Stimulated activated CD4-positive, alpha-beta T cell treated with anti-CD3 and anti-CD28 coated beads, Interleukin-4, amount 100 ng/mL, for 1 hour (primary cell): ENCODE measurements around the gene FBLN7.

Source experiments
- DNase-seq: peaks from one replicate; pipeline ENCODE4 v3.0.0-alpha.2; 2020

The FBLN7 gene

DNA sequence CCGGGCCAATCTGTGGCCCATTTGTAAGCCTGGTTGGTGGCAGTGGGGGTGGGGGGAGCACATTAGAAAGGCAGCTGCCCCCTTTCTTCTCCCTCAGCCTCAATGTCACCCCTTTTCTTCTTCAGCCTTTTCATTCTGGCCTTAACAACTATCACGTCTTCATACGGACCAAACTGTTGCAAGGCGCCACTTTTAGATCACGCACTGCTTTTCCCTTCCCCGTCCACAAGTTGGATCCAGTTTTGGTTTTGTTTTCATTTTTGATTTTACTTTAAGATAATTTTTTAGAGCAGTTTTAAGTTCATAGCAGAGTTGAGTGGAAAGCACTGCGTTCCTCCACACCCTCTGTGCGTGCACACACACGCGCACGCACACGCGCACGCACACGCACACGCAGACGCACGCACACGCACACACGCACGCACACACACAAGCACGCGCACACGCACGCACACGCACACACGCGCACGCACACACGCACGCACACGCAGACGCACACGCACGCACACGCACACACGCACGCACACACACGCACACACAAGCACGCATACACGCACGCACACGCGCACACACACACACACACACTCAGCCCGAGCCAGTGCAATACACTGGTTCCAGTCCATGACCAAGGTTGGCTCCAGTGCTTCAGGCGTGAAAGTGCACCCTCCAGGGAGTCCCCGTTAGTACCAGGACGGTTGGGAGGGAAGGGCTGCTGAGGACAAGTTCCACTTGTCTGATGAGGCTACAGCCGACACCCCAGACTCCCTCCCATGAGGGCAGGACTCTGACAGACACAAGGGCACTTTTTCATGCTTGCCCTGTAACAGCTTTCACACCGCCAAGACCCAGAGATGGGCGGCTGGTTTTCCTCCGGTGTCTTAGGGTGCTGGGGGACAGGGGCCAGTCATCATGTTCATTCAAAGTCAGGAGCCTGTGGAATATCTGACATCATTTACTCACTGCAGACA lies 22.4 kb downstream of the FBLN7 start:
- no peak for DNase-seq

DNA sequence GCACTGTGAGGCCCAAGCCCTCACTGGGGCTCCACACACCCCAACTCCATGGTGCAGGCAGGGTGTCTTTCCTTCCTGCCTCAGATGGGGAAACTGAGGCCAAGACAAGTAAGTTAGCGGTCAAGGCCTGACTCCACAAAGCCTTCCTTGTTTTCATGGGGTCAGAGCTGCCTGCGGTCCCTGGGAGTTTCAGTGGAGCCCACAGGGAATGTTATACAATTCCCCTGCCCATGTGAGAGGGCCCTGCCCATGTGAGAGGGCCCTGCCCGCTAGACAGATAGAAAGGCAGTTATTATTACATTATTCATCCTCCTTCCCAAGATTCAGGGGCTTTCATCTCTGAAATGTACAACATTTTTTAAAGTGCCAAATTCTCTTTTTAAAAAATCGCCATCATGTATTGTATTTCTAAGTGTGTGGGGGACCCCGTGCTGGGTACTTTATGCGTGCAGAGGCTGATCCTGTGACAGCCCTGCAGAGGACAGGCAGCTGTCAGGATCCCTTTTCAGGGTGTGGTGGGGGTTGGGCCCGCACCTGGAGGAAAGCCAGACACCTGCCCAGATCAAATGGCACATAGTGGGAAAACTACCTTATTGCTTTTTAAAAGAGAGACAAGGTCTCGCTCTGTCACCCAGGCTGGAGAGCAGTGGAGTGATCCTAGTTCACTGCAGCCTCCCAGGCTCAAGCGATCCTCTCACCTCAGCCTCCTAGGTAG lies 23.4 kb downstream of the FBLN7 start:
- no peak for DNase-seq

DNA sequence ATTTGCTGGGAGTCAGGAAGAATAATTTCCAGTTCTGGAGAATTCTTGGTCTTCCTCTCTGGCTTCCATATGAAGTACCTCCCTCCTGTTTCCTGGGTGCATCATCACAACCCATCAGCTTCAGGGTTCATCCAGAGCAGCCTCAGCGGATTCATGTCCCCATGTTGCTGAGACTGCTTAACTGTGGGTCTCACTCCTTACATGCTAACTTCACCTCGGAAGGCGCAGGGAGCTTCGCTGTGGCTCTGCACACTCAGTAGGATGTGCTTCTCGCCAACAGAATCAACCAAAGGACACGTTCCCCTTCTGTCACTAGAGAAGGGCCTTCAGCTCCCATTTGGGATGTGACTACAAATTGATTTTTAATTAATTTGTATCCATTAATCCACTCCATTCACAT lies 24.2 kb downstream of the FBLN7 start:
- DNase-seq: no peak

DNA sequence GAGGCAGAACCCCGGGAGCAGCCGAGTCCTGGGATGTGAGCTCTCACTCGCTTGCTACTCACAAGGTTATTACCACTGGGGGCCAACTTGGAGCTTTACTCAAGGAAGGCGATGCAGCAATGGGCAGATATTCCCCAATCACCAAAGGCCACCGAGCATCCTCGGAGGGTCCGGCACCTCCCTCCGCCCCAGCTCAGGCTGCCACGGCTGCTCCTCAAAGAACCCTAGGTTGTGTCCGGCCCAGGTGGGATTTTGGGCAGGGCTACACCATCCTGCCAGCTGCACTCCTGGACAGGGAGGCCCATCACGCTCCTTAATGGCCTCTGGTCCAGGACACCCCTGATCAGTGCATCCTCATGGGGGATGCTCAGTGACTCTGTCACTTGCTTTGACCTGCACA lies 24.8 kb downstream of the FBLN7 start:
- DNase-seq: no peak

DNA sequence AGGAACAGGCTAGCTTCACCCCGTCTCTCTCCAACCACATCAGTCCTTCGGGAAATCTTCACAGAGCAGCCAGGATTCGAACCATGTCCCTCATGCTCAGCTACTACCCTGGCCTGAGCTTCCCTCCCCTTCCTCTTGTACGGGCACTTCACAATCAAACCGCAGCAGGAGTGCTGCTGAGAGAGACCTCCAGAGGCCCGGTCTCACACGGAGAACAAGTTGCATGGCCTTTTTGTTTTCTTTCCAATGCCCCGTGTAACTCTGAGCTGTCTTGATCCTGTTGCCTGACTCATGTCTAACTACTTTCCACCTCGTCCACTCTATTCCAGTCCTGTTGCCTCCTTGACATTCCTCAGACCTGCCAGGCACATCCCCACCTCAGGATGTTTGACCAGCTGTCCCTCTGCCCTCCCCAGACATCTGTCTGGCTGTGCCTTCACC lies 25.4 kb downstream of the FBLN7 start:
- DNase-seq: no peak

DNA sequence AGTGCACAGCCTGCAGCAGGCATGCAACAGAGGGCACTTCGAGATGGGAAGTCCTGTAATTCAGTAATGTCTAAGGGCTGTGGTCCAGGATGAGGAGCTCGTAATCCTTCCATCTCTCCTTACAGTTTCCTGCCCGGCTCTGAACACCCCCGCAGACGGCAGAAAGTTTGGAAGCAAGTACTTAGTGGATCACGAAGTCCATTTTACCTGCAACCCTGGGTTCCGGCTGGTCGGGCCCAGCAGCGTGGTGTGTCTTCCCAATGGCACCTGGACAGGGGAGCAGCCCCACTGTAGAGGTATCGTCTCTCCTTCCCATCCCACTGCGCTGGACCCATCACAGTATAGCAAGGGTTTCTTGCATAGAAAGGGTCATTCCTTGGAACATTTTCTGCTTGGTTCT lies 26.7 kb downstream of the FBLN7 start:
- DNase-seq: no peak

DNA sequence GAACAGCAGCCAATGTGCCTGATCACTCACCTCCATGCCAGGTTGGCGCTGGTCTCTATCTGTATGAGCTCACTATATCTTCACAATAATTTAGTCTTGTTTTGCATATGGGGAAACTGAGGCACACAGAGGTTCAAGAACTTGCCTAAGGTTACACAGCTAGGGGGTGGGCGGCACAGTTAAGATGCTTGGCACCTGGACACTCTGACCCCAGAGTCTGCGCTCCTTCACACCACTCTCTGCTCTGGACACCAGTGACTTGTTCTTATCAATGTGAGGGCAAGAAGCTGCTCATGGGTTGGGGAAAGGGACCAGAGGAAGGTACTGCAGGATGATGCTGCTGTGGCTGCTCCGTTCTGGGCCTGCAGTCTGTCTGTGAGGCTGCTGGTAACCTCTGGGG lies 27.1 kb downstream of the FBLN7 start:
- DNase-seq: no peak

DNA sequence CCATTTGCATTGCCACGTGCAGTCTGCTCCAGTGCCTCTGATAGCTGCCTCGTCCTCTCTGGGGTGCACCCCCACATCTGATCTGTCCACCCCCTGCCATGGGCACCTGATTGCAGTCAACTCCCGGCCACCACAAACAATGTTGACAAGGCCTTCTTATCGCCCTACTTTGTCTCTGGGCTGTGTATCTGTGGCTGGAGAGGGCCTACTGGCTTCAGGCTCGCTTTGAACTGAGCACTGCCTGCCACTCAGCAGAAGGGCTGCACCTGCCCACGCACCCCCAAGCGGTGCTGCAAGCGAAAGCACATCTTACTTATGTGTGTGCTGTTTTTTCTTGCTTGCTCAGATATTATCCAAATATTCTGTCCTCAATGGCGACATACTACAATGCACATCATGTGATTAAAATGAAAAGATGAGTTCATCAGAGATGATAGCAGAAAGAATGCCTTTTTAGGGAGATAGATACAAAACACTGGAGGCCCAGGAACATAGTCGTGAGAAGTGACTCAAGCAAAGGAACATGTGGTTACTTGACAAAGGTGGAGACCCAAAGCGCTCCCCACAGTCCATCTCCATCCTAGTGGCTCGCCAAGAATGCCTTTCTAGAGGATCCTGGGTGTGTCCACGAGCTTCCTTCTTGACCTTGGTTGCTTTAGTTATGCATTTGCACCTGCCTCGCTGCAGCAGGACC lies 28.8 kb downstream of the FBLN7 start:
- peak; percentile 48 for DNase-seq

DNA sequence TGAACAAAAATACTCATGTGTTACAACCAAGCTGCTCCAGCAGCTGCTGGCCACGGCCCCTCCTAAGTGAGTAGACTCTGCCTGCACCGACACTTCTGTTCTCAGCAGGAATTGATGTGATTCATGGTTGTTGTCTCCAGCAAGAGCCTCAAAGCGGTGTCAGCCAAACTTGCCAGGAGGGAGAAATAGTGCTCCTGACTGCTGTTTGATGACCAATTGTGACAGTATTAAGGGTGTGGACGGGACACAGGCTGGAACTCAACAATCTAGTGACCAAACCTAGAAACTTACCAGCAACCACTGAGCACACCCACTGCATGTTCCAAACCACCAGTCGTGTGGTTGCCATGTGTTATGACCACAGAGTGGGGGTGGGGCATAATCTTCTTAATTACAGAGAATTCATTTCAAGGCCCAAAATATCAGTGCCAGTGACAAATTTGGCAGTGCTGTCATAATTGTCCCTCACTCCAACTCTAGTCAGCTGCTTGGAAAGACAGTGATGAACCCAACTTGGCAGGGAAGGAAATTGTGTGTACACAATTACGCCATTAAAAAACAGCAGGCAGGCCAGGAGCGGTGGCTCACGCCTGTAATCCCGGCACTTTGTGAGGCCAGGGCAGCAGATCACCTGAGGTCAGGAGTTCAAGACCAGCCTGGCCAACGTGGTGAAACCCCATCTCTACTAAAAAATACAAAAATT lies 30.4 kb downstream of the FBLN7 start:
- no peak for DNase-seq

DNA sequence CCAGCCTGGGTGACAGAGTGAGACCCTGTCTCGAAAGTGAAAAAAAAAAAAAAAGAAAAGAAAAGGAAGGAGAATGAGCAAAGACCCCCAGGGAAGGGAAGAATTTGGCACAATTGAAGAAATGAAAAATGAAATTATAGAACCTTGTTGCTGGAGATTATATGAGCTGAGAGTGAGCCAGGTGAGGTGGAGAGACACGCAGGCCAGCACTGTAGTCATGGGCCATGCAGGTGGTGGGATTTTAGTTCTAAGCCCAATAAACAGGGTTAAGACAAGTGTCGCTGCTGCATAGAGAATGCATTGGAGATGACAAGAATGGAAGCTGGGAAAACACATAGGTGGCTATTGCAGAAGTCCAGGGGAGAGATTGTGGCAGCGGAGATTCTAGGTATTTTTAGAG lies 32.3 kb downstream of the FBLN7 start:
- no peak for DNase-seq

DNA sequence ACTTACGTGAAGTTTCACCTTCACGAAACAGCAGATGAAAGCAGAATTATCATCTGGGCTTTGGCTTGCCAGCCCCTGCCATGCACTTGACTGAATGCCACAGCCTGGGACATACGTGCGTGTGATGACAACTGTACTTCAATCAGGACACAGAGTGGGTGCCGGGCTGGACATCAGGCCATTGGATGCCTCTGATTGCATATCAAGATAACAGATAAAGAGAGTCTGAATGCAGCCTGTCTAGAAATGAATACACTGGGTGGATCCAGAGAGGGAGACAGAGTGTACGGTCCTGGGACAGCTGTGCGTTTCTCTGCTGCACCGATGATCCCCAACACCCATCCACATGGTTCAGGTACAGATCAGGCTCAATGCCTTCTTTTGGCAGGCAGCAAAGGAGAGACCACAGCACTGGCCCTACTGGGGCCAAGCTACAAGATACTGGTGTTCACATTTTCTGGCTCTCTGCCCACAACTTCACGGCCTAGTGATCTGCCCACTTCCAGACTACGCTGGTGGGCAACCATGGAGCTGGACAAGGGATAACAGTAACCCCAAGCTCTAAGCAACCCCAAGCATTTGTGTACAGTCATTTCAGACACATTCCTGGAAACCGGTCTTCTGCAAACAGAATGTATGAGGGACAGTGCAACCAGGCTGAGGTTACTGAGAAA lies 35.6 kb downstream of the FBLN7 start:
- DNase-seq: no peak

DNA sequence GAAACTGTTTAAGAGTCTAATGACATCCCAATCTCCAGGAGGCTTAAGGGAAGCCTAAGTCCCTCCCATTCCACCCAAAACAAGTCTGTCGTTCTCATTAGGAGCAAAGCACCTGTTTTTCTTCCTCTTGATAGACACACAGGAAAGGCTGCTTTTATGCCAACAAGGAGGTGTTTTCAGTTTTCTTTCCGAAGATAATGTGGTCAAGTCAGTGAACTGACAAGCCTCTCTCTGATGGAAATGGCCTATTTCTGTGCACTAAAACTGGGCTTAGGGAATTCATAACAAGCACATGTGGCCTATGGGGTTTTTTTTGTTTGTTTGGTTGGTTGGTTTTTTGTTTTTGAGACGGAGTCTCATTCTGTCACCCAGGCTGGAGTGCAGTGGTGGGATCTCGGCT lies 36.2 kb downstream of the FBLN7 start:
- no peak for DNase-seq

DNA sequence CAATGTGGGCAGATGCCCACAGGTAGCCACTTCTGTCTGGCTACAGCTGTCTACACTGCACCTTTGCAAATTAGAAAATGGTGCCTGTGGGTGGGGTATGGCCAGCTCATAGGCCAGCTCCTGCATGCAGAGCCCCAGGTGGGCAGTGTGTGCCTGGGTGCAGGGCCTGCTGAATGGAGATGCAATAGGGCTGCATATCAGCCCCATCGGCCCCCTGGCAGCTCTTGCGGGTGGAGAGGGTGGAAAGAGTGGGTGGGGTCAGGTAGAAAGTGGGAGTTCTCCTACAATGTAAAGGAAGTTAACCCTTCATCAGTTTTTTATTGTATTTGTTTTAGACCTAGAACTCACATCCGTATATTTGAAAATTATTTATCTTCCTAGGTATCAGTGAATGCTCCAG lies 37.1 kb downstream of the FBLN7 start:
- DNase-seq: no peak

DNA sequence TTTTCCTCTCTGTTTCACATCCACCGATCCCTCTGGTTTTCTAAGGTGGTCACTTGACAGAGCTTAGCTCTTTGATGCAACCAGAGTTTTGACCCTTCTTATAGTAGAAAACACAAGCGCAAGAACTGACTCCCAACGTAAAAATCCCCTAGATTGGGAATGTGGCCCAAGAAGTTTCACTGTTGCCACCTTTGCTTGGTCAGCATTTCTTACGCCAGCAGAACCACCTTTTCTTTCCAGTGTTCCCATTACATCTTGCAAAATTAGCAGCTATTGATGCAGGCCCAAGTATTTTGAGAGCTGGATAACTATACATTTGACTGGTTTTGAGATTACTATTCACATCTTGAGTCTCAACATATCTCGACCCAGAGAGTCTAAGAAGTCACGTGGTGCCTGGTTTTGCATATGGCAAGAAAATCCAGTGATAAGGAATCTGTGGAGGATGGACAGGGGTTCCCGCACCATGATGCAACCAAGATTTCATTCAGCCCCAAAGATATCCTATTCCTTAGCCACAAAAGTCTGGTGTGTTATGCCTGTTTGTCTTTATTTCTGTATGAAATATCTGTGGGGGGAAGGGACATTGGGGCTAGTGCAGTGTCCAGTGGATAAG lies 37.9 kb downstream of the FBLN7 start:
- DNase-seq: no peak

DNA sequence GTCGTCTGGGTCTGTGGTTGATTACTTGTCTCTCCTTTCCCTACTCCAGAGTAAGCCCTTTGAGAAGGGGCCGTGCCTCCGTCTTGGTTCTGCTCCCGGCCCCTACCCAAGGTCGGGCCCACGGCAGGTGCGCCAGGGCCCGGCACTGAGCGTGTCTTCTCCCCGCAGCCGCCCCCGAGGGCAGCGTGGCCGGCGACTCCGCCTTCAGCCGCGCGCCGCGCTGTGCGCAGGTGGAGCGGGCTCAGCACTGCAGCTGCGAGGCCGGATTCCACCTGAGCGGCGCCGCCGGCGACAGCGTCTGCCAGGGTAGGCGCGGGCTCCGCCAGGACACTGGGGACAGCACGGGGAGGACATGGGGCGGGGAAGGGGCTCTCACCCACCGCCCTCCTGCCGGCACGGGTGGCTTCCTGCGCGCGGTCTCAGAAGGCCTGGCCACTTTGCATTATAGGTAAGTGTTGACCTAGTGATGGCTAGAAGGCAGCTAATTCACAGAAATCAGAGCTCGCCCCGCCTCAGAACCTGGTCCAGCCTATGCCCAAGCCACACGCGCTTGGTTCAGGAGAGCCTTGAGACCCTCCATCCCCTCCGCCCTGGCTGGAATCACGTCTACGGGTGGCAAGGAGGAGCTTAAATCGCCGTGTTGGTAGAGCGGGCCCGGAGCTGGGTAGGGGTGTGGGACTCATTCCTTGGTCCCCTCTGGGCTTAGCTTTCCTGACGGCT lies 43.5 kb downstream of the FBLN7 start:
- DNase-seq: peak; percentile 72

DNA sequence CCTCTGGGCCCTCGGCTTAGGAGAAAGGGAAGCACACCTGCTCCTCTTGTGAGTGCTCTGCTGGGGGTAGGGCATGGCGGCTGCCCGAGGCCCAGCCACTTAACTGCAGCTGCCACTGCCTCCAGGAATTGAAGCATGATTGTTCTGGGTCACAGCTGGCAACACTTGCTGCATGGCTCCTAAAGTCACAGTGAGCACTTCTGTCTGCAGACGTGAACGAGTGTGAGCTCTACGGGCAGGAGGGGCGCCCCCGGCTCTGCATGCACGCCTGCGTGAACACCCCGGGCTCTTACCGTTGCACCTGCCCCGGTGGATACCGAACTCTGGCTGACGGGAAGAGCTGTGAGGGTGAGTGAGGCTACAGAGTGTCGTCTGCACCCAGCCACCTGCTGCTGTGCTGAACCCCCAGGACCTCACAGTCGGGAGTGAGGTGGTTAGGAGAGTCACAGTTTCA lies 44.4 kb downstream of the FBLN7 start:
- DNase-seq: peak; percentile 63

DNA sequence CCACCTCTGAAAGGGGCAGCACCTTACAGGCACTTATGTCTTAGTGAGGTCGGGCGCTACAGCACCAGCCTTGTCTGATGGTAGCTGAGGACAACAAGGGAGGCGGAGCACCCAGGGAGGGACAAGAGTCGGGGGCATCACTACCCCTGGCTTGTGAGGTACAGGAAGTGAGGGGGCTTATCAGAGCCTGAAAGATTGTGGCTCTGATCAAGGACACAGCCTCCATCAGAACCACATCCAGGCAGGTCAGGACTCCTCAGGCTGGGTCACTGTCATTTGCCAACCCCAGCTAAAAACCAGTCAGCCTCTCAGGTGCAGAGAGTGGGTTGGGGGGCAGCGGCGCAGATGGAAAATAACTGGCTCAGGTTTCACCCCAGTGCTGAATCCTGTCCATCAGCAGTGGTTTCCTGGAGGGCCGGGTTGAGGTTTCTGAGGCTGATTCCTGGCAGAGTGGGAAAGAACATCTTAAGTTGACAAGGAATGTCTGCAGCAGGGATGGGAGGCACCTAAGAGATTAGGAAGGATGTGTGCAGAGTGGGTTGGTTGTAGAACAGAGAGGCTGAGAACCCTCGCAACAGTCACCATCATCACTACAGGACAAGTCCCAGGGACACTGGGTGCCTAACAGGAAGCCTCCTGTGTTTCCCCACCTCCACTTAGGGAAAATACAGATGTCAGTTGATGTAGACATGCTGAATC lies 45.3 kb downstream of the FBLN7 start:
- no peak for DNase-seq

DNA sequence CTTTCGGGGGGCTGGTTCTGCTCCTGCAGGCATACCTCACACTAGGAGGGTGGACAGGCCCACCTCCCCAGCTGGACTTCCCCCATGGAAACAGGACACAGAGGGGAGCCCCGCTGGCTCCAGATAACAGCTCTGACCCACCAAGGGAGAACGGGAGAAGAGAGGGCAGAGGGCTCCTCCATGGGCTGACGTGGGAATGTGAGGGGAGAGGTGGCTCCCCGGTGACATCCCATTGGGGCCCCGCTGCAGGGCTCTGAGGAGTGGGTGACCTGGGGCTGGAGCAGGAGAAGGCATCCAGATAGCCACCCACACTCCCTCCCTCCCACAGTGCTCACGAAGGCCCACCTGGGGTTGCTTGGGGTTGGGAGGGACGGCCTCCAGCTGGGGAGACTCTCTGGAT lies 45.9 kb downstream of the FBLN7 start:
- no peak for DNase-seq

DNA sequence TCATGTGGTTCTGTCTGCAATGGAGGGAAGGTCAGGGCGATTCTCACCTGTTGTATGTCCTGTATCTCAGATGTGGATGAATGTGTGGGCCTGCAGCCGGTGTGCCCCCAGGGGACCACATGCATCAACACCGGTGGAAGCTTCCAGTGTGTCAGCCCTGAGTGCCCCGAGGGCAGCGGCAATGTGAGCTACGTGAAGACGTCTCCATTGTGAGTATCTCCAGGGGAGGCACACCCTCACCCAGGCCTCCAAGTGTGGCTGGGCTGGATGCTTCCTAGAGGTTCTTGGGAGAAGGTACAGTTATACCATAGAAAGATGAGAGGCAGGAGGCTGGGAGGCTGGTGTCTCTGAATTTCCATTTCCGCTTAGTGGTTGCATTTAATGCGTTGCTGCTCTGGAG lies 46.9 kb downstream of the FBLN7 start:
- no peak for DNase-seq

DNA sequence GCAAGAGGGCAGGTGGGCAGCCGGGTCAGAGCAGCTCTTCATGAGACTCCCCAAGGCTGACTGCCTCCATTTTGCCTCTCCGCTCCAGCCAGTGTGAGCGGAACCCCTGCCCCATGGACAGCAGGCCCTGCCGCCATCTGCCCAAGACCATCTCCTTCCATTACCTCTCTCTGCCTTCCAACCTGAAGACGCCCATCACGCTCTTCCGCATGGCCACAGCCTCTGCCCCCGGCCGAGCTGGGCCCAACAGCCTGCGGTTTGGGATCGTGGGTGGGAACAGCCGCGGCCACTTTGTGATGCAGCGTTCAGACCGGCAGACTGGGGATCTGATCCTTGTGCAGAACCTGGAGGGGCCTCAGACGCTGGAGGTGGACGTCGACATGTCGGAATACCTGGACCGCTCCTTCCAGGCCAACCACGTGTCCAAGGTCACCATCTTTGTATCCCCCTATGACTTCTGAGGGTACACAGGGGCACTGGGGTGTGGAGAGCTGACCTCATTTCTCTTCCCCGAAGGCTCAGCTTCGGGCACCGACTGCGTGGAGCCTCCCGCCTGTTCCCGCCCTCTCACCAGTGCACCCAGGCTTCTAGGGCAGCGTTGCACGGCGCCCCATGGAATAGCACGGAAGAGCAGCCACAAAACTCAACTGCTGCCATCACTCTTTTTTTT lies 49.0 kb downstream of the FBLN7 start:
- DNase-seq: peak; percentile 22
